Measurements from ENCODE around the gene SIRT7. TPM values are rescaled to one million over a fixed set of nuclear protein-coding genes. Genes with fewer than 3 reads are reported as not detected.

SIRT7 gene
- total RNA-seq, 1 donor = 21.6 TPM

DNA sequence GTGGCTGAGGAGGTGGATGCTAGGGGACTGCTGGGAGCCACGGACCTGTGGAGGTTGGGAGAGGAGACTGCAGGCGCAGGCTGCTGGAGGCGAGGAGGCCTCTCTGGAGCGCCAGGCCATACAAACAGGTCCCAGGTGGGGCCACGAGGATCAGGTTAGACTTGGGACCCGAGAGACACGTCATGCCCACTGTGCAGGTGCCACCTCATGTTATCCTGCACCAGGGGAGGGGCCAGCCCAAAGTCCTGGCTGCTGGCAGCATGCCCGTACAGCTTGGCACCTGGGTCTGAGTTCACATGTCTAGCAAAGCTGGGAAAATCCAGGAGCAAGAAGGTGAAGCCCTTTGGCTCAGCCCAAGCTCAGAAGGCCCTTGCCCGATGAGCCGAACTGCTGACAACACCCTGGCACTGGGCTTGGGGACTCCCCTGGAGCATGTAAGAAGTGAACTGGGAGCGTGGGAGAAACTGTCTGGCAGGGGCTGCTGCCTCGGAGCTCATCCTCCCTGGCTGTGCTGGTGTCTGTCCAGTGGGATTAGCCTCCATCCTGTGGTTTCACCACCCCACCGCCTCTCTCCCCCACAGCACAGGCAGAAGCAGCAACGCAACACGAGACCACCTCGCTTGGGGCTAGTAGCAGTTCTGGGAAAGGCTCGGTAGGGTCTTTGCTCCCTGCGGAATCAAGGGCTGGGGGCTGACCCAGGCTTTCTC lies 52.1 kb downstream of the SIRT7 start:
- Histone ChIP-seq H3K9me3 (ENCODE audit: low read depth, low read length) (no peaks in the 10 kb centered on the region), H3K27me3 (ENCODE audit: insufficient read depth, low read length) (no peaks in the 10 kb centered on the region), H3K4me1 (ENCODE audit: insufficient read depth, low read length) (peaks cover 64% of the 10 kb centered on the region), H3K4me3 (ENCODE audit: low read length) (no peak overlapping the region)

GRCh38 chr17:81865358-81865732 lies 52.6 kb downstream of the SIRT7 start:
- Histone ChIP-seq H3K4me3 (ENCODE audit: low read length) (no peak overlapping the region), H3K4me1 (ENCODE audit: insufficient read depth, low read length) (peaks cover 63% of the 10 kb centered on the region), H3K27me3 (ENCODE audit: insufficient read depth, low read length) (no peaks in the 10 kb centered on the region), H3K9me3 (ENCODE audit: low read depth, low read length) (no peaks in the 10 kb centered on the region)

DNA sequence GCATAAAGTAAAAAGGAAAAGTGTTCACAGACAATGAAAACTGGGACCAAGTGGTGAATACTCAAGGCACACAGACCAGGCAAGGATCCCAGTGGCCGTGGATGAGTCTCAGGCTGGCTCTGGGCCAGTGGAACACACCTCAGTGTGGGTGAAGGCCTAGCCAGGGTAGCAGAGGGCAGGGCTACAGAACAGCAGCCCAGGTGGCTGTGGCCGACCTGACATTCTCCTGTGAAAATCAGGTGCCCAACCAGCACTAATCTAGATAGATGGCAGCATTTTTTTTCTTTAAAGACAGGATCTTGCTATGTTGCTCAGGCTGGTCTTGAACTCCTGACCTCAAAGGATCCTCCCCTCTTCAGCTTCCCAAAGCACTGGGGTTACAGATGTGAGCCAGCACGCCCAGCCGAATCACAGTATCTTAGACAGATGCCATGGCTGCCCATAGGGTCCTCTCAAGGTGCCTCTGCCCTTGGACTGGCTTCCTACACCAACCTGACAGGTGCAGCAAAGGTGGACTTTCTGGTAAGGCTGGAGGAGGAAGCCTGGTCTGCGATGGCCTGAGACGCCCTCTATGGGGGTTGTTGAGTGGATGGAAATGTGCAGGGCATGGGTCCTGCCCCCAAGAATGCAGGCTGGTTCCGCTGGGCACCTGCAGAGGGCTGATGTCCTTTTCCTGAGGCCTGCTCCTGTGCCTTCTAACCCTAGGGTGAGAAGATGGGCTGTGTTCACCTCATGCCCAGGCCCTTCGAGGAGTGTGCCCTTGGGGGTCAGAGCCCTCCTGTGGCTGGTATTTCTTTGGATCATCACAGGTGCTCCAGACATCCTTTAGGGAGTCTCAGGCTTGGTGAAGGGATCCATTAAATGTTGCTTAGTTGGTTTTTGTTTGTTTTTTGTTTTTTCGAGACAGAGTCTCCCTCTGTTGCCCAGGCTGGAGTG lies 53.9 kb downstream of the SIRT7 start:
- H3K4me3 ChIP-seq (ENCODE audit: low read length) = no peak overlapping the region
- no peaks in the 10 kb centered on the region for H3K9me3 ChIP-seq (ENCODE audit: low read depth, low read length)
- H3K27me3 ChIP-seq (ENCODE audit: insufficient read depth, low read length) = no peaks in the 10 kb centered on the region
- peaks cover 59% of the 10 kb centered on the region for H3K4me1 ChIP-seq (ENCODE audit: insufficient read depth, low read length)

DNA sequence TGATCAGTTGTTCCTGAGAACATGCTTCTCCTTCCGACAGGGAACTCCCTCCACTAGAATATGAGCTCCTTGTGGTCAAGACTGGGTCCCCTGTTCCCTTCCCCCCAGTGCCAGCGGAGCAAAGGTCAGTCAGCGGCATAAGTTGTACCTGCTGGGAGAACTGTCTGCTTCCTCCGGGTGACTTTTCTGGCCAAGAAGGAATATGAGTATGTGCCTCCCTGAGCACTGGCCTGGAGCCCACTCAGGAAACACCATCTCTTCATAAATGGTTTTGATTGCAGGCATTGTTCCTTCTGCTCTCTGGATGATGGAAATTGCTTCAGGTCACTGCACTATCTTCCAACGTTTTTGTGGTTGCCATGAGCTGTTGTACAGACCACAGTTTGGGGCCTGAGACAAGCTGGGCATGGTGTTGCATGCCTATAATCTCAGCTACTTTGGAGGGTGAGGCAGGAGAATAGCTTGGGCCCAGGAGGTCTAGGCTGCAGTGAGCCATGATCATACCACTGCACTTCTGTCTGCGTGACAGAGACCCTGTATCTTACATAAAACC lies 54.8 kb downstream of the SIRT7 start:
- Histone ChIP-seq H3K4me3 (ENCODE audit: low read length) (no peak overlapping the region), H3K4me1 (ENCODE audit: insufficient read depth, low read length) (peaks cover 61% of the 10 kb centered on the region), H3K9me3 (ENCODE audit: low read depth, low read length) (no peaks in the 10 kb centered on the region), H3K27me3 (ENCODE audit: insufficient read depth, low read length) (no peaks in the 10 kb centered on the region)

Other genes starting within 250 kb of the SIRT7 start
- gene ARL16, start 234.4 kb downstream of the SIRT7 start, total RNA-seq = 15.5 TPM
- gene HGS, start 234.2 kb downstream of the SIRT7 start, total RNA-seq = 57.0 TPM
- 3.7 TPM for gene MRPL12, start 214.8 kb downstream of the SIRT7 start, total RNA-seq
- gene SLC25A10, start 205.9 kb downstream of the SIRT7 start, total RNA-seq = 1.5 TPM
- gene GCGR, start 114.0 kb downstream of the SIRT7 start, total RNA-seq = not detected
- gene MCRIP1, start 84.9 kb downstream of the SIRT7 start, total RNA-seq = 32.3 TPM
- not detected for gene PPP1R27, start 83.1 kb downstream of the SIRT7 start, total RNA-seq
- 239 TPM for gene P4HB, start 57.6 kb downstream of the SIRT7 start, total RNA-seq
- gene ARHGDIA, start 46.8 kb downstream of the SIRT7 start, total RNA-seq = 189 TPM
- 77.9 TPM for gene ALYREF, start 26.6 kb downstream of the SIRT7 start, total RNA-seq
- 36.3 TPM for gene ANAPC11, start 26.5 kb downstream of the SIRT7 start, total RNA-seq
- gene NPB, start 15.9 kb downstream of the SIRT7 start, total RNA-seq = 0.10 TPM
- 10.6 TPM for gene PCYT2, start 6.8 kb downstream of the SIRT7 start, total RNA-seq
- 14.9 TPM for gene MAFG, start 9.6 kb upstream of the SIRT7 start, total RNA-seq
- gene PYCR1, start 19.1 kb upstream of the SIRT7 start, total RNA-seq = 0.52 TPM
- not detected for gene MYADML2, start 29.1 kb upstream of the SIRT7 start, total RNA-seq
- not detected for gene NOTUM, start 43.0 kb upstream of the SIRT7 start, total RNA-seq
- gene ASPSCR1, start 59.5 kb upstream of the SIRT7 start, total RNA-seq = 10.3 TPM
- gene CENPX, start 104.7 kb upstream of the SIRT7 start, total RNA-seq = 18.6 TPM
- 5.5 TPM for gene LRRC45, start 105.1 kb upstream of the SIRT7 start, total RNA-seq
- gene RAC3, start 113.5 kb upstream of the SIRT7 start, total RNA-seq = 0.63 TPM
- gene DCXR, start 119.5 kb upstream of the SIRT7 start, total RNA-seq = 25.2 TPM
- gene RFNG, start 133.6 kb upstream of the SIRT7 start, total RNA-seq = 13.7 TPM
- 47.4 TPM for gene GPS1, start 133.7 kb upstream of the SIRT7 start, total RNA-seq
- gene DUS1L, start 147.6 kb upstream of the SIRT7 start, total RNA-seq = 73.6 TPM
- 21.8 TPM for gene FASN, start 180.1 kb upstream of the SIRT7 start, total RNA-seq